Putamen (tissue), 1 donor: Measurements from ENCODE around the gene CDK17.

ENCODE experiments used
- DNase-seq: peaks from one replicate; pipeline ENCODE4 v3.0.0-alpha.2; 2016; ENCODE audit warnings: low spot score

Gene CDK17

DNA sequence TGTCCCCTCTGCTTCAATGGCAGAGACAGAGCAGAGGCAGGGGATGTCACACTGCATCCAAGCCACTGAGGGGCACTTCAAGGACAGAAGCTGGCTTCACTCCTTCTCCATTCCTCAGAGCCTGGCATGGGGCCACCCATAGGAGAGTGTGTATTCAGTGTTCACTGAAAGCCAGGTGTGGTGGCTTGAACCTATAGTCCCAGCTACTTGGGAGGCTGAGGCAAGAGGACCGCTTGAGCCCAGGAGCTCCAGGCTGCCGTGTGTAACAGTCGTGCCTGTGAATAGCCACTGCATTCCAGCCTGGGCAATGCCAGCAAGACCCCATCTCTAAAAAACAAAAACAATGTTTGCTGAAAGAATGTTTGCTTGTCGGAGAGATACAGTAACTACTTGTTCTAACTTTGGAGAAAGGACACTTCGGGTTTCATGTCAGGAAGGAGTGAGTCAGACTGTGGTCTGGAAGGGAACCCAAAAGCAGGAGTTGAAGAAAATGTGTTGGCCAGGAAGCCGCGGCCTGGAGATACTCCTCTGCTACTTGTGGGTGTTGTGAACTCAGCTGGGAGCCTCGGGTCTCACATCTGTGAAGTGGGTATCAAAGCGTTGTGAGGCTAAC, 162.7 kb downstream of the CDK17 start:
- DNase-seq: no peak

DNA sequence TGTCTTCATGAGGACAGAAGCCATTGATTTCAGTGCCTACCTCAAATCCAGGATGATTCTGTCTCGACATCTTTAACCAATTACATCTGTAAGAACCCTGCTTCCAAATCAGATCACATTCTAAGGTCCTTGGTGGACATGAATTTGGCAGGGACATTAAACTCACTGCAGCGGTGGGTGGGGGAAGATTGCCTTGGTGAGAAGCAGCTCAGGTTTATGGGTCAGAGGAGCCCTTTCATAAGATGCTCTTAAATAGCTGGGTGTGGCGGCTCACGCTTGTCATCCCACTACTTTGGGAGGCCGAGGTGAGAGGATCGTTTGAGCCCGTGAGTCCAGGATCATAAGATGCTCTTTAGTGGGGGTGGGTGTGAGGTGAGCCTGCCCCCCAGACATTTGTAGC, 163.2 kb downstream of the CDK17 start:
- DNase-seq: no peak

DNA sequence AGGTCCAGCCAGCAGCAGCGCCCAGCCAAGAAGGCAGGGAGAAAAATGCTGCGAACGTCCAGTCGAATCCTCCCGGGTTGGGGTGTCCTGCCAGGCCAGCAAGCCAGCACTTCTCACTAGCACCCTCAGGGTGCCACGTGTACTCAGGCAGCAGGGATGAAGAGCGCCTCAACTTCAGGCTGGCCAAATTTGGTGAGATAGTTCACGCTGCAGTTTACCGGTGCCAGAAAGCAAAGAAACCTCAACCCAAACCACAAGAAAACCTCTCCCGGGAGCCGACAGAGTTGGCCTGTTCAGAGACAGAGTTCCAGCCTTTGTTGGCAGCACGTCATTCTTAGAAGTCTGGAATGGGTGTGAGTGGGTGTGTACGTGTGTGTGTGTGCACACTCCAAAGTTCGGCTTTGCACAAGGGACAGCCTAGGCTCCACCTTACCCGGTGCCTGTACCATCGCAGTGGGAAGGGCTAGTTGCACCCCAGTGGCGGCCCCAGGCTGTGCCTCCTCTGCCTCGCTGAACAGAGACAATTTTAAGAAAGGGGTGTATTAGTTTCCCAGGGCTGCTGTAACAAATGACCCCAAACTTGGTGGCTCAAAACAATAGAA, 163.9 kb downstream of the CDK17 start:
- no peak for DNase-seq

DNA sequence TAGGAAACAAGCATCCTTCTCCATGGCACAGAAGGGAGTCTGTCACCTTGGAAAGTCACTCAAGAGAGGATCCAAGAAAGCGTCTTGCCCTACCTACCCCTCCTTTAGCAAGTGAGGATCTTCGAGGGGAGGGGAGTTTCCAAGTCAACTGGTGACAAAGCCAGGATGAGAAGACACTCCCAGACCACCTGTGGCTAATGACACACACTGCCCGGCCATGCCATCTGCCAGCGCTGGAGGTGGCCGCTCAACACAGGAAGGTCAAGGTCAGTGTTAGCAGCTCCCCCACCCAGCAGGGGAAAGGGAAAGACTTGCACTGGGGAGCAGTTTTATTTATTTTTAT, 164.8 kb downstream of the CDK17 start:
- no peak for DNase-seq

DNA sequence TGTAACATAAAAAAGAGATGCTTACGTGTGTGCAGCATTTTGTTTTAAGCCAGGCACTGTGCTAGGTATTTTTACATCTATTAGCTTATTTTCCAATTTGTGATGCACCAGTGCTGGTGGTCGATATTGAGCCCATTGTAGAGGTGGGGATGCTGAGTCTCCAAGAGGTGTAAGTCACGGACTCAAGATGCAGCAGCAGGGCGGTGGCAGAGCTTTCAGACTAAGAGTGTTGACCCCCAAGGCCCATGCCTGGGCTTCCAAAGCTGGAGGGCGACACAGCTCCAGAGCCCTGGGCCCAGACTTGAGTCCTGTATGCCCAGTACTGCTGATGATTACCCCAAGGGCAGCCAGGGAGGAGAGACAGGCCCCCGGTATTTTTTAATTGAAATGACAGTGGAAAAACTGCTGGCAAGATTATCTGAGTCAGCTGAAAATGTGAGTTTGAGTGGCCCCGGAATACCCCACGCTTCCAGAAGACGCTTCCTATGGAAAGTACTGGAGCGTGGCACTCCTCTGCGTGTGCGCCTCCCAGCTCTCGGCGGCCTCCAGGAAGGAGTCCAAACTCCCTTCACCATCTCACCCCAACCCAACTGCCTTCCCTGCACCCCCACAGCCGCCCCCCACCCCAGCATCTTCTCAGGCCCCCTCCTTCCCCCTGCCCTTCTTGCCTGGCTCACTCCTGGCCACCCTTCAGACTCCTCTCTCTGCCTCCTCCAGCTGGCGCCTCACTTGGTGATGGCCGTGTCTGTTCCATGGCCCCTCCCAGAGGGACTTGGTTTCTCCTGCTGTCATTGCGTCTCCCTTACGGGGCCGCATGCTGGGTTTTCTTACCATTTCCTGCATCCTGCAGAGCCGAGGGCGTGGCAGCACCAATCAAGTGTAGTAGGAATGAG, 165.4 kb downstream of the CDK17 start:
- no peak for DNase-seq

DNA sequence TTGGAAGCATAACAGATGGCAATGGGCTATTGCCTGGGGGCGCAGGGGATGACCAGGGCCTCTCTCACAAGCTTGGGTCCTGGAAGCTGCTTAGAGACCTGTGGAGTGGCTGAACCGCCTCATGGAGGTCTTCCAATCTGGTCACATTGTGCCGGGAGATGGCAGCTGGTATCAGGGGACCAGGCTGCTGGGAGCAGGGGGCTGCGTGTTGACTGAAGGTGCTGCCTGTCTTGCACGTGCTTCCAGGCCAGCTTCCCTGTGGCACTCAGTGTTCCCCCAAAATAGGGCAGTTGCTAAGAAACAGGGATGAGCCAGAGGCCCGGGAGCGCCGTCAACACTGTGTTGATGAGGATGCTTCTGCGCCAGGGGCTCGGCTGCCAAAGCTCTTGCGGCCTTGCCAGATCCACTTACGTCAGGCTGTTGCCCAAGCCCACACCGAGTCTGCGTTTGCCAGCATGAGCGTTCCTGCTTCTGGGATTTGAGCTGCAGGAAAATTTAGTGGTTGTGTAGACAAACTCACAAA, 166.2 kb downstream of the CDK17 start:
- peak; percentile 92 for DNase-seq

DNA sequence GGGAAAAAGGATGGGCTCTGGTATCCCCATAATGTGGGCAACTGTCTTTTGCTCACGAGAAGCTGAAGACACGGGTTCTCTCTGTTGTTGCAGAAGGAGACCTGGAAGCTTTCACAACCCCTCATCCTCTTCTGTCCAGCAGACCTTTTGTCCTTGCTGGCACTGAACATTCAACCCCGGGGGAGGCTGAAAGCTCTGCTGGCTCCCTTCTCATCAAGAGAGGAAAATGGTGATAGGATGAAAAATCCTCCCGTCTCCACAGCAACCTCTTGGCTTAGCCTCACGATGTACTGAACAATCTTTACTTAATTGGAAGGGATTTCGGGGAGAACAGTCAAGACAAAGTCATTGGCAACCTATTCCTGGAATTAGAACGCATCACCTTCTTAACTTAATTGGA, 167.1 kb downstream of the CDK17 start:
- DNase-seq: peak; percentile 58

DNA sequence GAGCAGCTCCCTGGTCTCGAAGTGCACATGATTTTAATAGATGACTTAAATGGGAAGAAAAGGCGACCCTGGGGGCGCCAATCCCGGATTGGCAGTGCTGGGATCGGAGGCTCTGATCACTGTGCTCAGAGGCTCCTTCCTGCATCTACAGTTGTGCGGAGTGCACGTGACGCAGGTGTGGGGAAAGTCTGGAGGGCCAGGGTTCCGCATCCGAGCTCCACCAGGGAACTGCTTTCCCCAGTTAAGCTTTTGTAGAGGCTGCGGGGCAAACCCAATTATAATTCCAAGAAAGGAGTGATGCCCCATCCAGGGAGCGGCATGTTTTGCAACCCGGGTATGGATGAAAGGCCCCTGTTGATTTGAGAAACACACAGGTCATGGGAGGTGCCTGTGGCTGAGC, 169.6 kb downstream of the CDK17 start:
- DNase-seq: no peak

DNA sequence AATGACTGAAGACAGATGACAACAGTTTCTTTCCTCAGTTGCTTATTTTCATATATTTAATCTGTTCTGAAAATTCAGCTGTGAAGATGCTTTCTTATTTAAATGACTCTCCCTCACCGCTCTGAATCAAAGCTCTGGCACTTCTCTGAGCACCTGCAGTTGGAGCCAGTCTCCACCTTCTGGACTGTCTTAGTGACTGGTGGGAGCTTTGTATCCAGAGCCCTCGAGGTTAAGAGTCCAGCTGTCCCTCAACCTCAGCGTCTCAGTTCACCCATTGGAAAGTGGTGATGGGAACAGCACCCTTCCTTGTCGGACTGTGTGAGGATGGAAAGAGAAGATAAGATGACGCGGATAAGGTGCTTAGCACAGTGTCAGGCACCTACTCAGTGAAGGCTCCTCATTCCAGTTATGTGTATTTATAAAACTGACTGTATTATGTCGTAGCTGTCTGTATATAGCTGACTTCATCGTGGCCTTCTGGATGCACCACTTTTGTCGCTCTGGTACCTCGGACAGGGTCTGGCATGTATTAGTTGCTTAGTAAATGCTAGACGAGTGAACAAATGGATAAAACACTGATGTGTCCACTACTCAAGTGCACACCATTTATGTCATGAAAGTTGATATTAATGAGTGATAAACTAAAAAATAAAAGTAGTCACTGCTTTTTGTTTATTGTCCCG, 171.5 kb downstream of the CDK17 start:
- no peak for DNase-seq
